GM12878 (cell line): Measurements from ENCODE around the gene POLR2I. TPM values are rescaled to one million over a fixed set of nuclear protein-coding genes. Genes with fewer than 3 reads are reported as not detected.

Experiments used
- ATAC-seq: fragments of 200-7000 bp; cut with Tn5 transposase; 3 replicates; pipeline ENCODE4 v1.9.1; 2020; ENCODE audit warnings: mild to moderate bottlenecking, moderate library complexity
- BruUV-seq: library from RNA; stranded (reverse); fragments of 400-500 nt; replicated peaks from 2 replicates; lab custom pipeline; 2021; lab: Mats Ljungman, UMichigan
- CTCF ChIA-PET: fragments of 300-600 bp; sonication (Branson Sonifier 250); formaldehyde crosslinking; extraction: SDS; loops from one replicate; lab custom pipeline; 2021; ENCODE audit warnings: inconsistent platforms; lab: Yijun Ruan, JAX
- POLR2A ChIA-PET: fragments of 350-600 bp; formaldehyde crosslinking; extraction: SDS; loops from one replicate; lab custom pipeline; 2021; ENCODE audit warnings: inconsistent platforms; lab: Charles Lee
- RAD21 ChIA-PET: fragments of 300-600 bp; sonication (Branson Sonifier 250); formaldehyde crosslinking; loops from one replicate; lab custom pipeline; 2023; ENCODE audit warnings: antibody characterized with exemption; ENCODE audit not compliant: unreplicated experiment; lab: Charles Lee
- SMC1A ChIA-PET: fragments of 300-600 bp; sonication (Branson Sonifier 250); formaldehyde crosslinking; loops from one replicate; lab custom pipeline; 2023; ENCODE audit not compliant: unreplicated experiment, uncharacterized antibody; lab: Charles Lee
- DNase-seq: peaks from one replicate; pipeline ENCODE4 v3.0.0-alpha.2; 2011; ENCODE audit warnings: low read depth, low spot score
- FAIRE-seq: peaks from 3 replicates; lab custom pipeline; 2011; peaks lifted over from hg19 to GRCh38; lab: Jason Lieb, UNC
- H2AFZ ChIP-seq: 2 replicates; pipeline ENCODE4 v1.6.0; 2011; ENCODE audit warnings: low read depth, low read length, control low read depth; ENCODE audit not compliant: control insufficient read depth
- H3K27ac ChIP-seq: 2 replicates; pipeline ENCODE4 v1.5.1; 2011; ENCODE audit warnings: control low read depth; ENCODE audit not compliant: control insufficient read depth, insufficient read depth
- H3K27me3 ChIP-seq, 2 experiments: replicated peaks in 1 of 2; 2 replicates each; pipeline versions ENCODE4 v1.6.0 to v1.6.1; 2011; ENCODE audit warnings: low read length in 1 of 2; ENCODE audit not compliant: control insufficient read depth in 2 of 2, insufficient read depth in 2 of 2
- H3K36me3 ChIP-seq, 2 experiments: 2 replicates each; pipeline ENCODE4 v1.5.1; 2011; ENCODE audit warnings: low read length in 1 of 2; ENCODE audit not compliant: control insufficient read depth in 2 of 2, insufficient read depth in 2 of 2
- H3K4me1 ChIP-seq: 2 replicates; pipeline ENCODE4 v1.6.1; 2011; ENCODE audit warnings: mild to moderate bottlenecking, low read length, moderate library complexity, mixed read lengths; ENCODE audit not compliant: control insufficient read depth, insufficient read depth
- H3K4me2 ChIP-seq: 2 replicates; pipeline ENCODE4 v1.6.0; 2011; ENCODE audit warnings: control low read depth; ENCODE audit not compliant: control insufficient read depth, insufficient read depth
- H3K4me3 ChIP-seq: fragments of 200-600 bp; sonication (generic); 2 replicates; pipeline ENCODE4 v1.5.1; 2016
- H3K79me2 ChIP-seq: 2 replicates; pipeline ENCODE4 v1.6.0; 2011; ENCODE audit warnings: low read length; ENCODE audit not compliant: control insufficient read depth, insufficient read depth
- H3K9ac ChIP-seq: 2 replicates; pipeline ENCODE4 v1.8.0; 2011; ENCODE audit warnings: low read length, control low read depth, mixed read lengths; ENCODE audit not compliant: control insufficient read depth, insufficient read depth
- H3K9me3 ChIP-seq: replicated peaks from 3 replicates; pipeline ENCODE4 v1.5.1; 2011; ENCODE audit warnings: mild to moderate bottlenecking, low read length; ENCODE audit not compliant: control insufficient read depth, insufficient read depth
- H4K20me1 ChIP-seq: 2 replicates; pipeline ENCODE4 v1.6.0; 2011; ENCODE audit not compliant: control insufficient read depth, insufficient read depth
- BCL11A ChIP-seq: IDR thresholded peaks from 2 replicates; pipeline ENCODE4 v1.6.1; 2011; ENCODE audit warnings: low read depth, low read length
- CREB1 ChIP-seq: IDR thresholded peaks from 2 replicates; pipeline ENCODE4 v1.6.1; 2012; ENCODE audit warnings: low read depth, mild to moderate bottlenecking, inconsistent platforms
- EZH2 ChIP-seq: IDR thresholded peaks from 2 replicates; pipeline ENCODE4 v1.6.1; 2012; ENCODE audit warnings: low read depth, mild to moderate bottlenecking, control low read depth, inconsistent platforms, low read length, borderline replicate concordance; ENCODE audit not compliant: control insufficient read depth
- FOXK2 ChIP-seq: fragments of 450-650 bp; IDR thresholded peaks from 2 replicates; pipeline ENCODE4 v1.6.1; 2017; ENCODE audit warnings: mild to moderate bottlenecking, moderate library complexity
- MEF2A ChIP-seq: IDR thresholded peaks from 2 replicates; pipeline ENCODE4 v1.6.1; 2011; ENCODE audit warnings: low read depth, mild to moderate bottlenecking, low read length, moderate library complexity; ENCODE audit not compliant: insufficient read depth
- NFYA ChIP-seq: IDR thresholded peaks from 2 replicates; pipeline ENCODE4 v1.6.1; 2011; ENCODE audit warnings: low read depth, mild to moderate bottlenecking, low read length, improper control_type of control experiment, borderline replicate concordance
- ZSCAN29 ChIP-seq: fragments of 450-650 bp; IDR thresholded peaks from 2 replicates; pipeline ENCODE4 v1.6.1; 2017; ENCODE audit warnings: mild to moderate bottlenecking, moderate library complexity
- WGBS: methylation state at CpG from one replicate; pipeline ENCODE4 v1.1.6; 2016; ENCODE audit warnings: low lambda C conversion rate; ENCODE audit not compliant: insufficient replicate concordance, insufficient coverage; ENCODE audit errors: missing lambda C conversion rate; 5-methylcytosine and 5-hydroxymethylcytosine counted together
- in situ Hi-C: fragments of 300-500 bp; cut with MboI; formaldehyde crosslinking; loops from 9 replicates; pipeline ENCODE4 v1.14.3; 2018; ENCODE audit warnings: mixed read lengths
- intact Hi-C: fragments of 100-400 bp; cut with micrococcal nuclease; formaldehyde crosslinking; loops from one replicate; pipeline ENCODE4 v1.14.2; 2022; ENCODE audit not compliant: unreplicated experiment
- polyA plus RNA-seq, 11 experiments: library from polyadenylated mRNA; depleted of rRNA in 4 of 11; unstranded in 6 of 11; stranded (reverse) in 5 of 11; fragments of >200 nt; fragmentation: Nextera tagmentation in 4 of 11; fragmentation: Illumina TruSeq in 1 of 11; extraction: Ambion mirVana in 4 of 11; extraction: Trizol in 1 of 11; gene quantifications; 1 replicate in 1 of 11; 2 replicates in 10 of 11; pipeline versions ENCODE4 v1.2.1 to v1.2.3, GENCODE V29; 2011 to 2016; ENCODE audit warnings: inconsistent platforms in 2 of 11, missing spikeins in 2 of 11, low read depth in 1 of 11
- total RNA-seq, 4 experiments: library from RNA; depleted of rRNA in 3 of 4; stranded (reverse); fragments of >200 nt in 3 of 4; fragmentation: Illumina TruSeq in 1 of 4; extraction: Trizol in 1 of 4; gene quantifications; 2 replicates each; pipeline versions ENCODE4 v1.2.1 to v1.2.3, GENCODE V29; 2013 to 2021
- TF ChIP-seq, protein P1 (sequence below): fragments of 450-650 bp; IDR thresholded peaks from 2 replicates; pipeline ENCODE4 v1.6.1; 2017; ENCODE audit warnings: antibody characterized with exemption, mild to moderate bottlenecking, moderate library complexity
- TF ChIP-seq, protein P2 (sequence below): fragments of 450-650 bp; formaldehyde crosslinking; IDR thresholded peaks from 2 replicates; pipeline ENCODE4 v1.5.0; 2022; ENCODE audit warnings: mild to moderate bottlenecking, missing genetic modification characterization
- TF ChIP-seq, protein P3 (sequence below): fragments of 450-650 bp; IDR thresholded peaks from 2 replicates; pipeline ENCODE4 v1.6.1; 2017; ENCODE audit warnings: mild to moderate bottlenecking

POLR2I gene
- total and polyA plus RNA-seq, 10 of the 15 experiments (the other 5 are each of a cell fraction or from before 2014, with no cell fraction given): 30.9 to 272 (median 202) TPM

DNA sequence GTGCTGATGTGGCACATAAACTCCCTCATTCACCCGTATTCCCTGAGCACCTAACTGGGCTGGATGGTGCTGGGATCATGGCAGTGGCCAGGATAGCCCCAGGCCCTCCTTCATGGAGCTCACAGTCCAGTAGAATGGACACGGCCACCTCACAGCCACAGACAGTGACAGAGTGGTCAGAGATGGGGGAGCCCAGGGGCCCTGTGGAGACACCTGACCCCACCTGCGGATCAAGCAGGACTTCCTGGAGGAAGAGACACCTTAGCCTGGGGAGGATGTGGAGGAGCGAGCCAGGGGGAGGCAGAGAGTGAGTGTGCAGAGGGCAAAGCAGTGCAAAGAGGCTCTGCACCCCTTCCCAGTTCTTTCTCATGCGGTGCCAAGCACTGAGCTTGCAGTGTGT, 24.8 kb downstream of the POLR2I start:
- DNase-seq: no peak
- H3K4me3 ChIP-seq: no peak overlapping the region
- H3K27ac ChIP-seq: no peak overlapping the region
- RAD21 ChIA-PET: no interaction called here
- no peak for ATAC-seq
- intact Hi-C loops (no loop called here), in situ Hi-C loops (no loop called here)
- FAIRE-seq: no peak
- no peaks in the 10 kb centered on the region for H4K20me1 ChIP-seq
- POLR2A ChIA-PET: no interaction called here
- TF ChIP-seq CREB1 (no peak), BCL11A (no peak), NFYA (no peak), EZH2 (no peak), MEF2A (no peak), ZSCAN29 (no peak), FOXK2 (no peak)
- TF ChIP-seq, protein P1, sequence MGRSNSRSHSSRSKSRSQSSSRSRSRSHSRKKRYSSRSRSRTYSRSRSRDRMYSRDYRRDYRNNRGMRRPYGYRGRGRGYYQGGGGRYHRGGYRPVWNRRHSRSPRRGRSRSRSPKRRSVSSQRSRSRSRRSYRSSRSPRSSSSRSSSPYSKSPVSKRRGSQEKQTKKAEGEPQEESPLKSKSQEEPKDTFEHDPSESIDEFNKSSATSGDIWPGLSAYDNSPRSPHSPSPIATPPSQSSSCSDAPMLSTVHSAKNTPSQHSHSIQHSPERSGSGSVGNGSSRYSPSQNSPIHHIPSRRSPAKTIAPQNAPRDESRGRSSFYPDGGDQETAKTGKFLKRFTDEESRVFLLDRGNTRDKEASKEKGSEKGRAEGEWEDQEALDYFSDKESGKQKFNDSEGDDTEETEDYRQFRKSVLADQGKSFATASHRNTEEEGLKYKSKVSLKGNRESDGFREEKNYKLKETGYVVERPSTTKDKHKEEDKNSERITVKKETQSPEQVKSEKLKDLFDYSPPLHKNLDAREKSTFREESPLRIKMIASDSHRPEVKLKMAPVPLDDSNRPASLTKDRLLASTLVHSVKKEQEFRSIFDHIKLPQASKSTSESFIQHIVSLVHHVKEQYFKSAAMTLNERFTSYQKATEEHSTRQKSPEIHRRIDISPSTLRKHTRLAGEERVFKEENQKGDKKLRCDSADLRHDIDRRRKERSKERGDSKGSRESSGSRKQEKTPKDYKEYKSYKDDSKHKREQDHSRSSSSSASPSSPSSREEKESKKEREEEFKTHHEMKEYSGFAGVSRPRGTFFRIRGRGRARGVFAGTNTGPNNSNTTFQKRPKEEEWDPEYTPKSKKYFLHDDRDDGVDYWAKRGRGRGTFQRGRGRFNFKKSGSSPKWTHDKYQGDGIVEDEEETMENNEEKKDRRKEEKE: no peak
- TF ChIP-seq, protein P2, sequence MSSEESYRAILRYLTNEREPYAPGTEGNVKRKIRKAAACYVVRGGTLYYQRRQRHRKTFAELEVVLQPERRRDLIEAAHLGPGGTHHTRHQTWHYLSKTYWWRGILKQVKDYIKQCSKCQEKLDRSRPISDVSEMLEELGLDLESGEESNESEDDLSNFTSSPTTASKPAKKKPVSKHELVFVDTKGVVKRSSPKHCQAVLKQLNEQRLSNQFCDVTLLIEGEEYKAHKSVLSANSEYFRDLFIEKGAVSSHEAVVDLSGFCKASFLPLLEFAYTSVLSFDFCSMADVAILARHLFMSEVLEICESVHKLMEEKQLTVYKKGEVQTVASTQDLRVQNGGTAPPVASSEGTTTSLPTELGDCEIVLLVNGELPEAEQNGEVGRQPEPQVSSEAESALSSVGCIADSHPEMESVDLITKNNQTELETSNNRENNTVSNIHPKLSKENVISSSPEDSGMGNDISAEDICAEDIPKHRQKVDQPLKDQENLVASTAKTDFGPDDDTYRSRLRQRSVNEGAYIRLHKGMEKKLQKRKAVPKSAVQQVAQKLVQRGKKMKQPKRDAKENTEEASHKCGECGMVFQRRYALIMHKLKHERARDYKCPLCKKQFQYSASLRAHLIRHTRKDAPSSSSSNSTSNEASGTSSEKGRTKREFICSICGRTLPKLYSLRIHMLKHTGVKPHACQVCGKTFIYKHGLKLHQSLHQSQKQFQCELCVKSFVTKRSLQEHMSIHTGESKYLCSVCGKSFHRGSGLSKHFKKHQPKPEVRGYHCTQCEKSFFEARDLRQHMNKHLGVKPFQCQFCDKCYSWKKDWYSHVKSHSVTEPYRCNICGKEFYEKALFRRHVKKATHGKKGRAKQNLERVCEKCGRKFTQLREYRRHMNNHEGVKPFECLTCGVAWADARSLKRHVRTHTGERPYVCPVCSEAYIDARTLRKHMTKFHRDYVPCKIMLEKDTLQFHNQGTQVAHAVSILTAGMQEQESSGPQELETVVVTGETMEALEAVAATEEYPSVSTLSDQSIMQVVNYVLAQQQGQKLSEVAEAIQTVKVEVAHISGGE (CRISPR knock-in tag): no peak
- TF ChIP-seq, protein P3, sequence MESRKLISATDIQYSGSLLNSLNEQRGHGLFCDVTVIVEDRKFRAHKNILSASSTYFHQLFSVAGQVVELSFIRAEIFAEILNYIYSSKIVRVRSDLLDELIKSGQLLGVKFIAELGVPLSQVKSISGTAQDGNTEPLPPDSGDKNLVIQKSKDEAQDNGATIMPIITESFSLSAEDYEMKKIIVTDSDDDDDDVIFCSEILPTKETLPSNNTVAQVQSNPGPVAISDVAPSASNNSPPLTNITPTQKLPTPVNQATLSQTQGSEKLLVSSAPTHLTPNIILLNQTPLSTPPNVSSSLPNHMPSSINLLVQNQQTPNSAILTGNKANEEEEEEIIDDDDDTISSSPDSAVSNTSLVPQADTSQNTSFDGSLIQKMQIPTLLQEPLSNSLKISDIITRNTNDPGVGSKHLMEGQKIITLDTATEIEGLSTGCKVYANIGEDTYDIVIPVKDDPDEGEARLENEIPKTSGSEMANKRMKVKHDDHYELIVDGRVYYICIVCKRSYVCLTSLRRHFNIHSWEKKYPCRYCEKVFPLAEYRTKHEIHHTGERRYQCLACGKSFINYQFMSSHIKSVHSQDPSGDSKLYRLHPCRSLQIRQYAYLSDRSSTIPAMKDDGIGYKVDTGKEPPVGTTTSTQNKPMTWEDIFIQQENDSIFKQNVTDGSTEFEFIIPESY: no peak
- peaks cover 4 to 36% of the 10 kb centered on the region in 2 experiments for H3K36me3 ChIP-seq
- no TSS peak for BruUV-seq
- H3K4me2 ChIP-seq: no peak overlapping the region
- H3K79me2 ChIP-seq: no peaks in the 10 kb centered on the region
- SMC1A ChIA-PET: no interaction called here
- no peak overlapping the region for H2AFZ ChIP-seq
- WGBS: 96% methylated on average over 5 of the region's 5 CpGs
- H3K4me1 ChIP-seq: peaks cover 13% of the 10 kb centered on the region
- CTCF ChIA-PET: no interaction called here
- H3K9ac ChIP-seq: no peak overlapping the region
- H3K27me3 ChIP-seq: no peaks in the 10 kb centered on the region
- H3K9me3 ChIP-seq: no peaks in the 10 kb centered on the region
